Measurements from ENCODE around the gene CEP152.

Gene CEP152

DNA sequence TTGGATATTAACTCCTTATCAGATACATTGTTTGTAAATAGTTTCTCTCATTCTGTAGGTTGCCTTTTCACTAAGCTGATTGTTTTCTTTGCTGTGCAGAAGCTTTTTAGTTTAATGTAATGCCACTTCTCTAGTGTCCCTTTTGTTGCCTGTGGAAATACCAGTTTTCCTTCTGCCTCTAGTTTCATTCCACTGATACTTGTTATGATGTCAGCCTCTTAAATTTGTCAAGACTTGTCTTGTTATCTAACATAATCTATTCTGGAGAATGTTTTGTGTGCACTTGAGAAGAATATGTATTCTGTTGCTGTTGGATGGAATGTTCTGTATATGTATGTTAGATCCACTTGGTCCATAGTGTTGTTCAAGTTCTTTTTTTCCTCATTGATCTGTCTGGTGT lies 18.0 kb upstream of the CEP152 start:
- Mint-ChIP-seq H3K4me3 (no peak overlapping the region), H3K9me3 (peaks cover 15% of the 10 kb centered on the region), H3K27ac (no peak overlapping the region), H3K36me3 (no peaks in the 10 kb centered on the region), H3K27me3 (peaks cover 17% of the 10 kb centered on the region), H3K4me1 (no peaks in the 10 kb centered on the region)
- ATAC-seq = no peak

DNA sequence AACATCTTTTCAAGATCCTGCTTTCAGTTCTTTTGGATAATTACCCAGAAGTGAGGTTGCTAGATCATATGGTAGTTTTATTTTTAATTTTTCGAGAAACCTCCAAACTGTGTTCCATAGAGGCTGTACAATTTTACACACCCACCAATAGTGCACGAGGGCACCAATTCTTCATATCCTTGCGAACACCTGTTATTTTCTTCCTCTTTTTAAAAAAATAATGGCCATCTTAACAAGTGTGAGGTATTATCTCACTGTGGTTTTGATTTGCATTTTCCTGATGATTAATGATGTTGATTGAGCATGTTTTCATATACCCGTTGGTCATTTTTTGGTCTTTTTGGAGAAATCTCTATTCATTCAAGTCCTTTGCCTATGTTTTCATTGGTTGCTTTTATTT lies 17.6 kb upstream of the CEP152 start:
- Mint-ChIP-seq H3K4me1 (no peaks in the 10 kb centered on the region), H3K4me3 (no peak overlapping the region), H3K27me3 (peaks cover 13% of the 10 kb centered on the region), H3K9me3 (peaks cover 12% of the 10 kb centered on the region), H3K36me3 (no peaks in the 10 kb centered on the region), H3K27ac (no peak overlapping the region)
- no peak for ATAC-seq

DNA sequence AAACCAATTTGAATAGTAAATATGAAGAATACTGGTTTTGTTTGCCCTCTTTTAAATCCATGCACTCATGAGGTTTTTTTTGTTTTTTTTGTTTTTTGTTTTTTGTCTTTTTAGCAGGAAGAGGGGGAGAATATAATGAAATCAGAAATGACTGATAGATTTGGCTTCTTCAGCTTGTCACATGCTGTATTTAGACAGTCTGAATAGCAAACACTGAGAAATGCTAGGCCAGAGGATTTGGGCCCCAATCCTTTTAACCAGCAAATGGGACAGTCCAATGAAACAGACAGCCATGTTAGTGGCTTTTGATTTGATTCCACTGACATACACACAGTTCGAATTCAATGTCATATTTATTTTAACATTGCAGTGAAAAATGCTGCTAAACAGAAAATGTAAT lies 14.2 kb upstream of the CEP152 start:
- Mint-ChIP-seq H3K27ac (no peak overlapping the region), H3K36me3 (no peaks in the 10 kb centered on the region), H3K4me1 (no peaks in the 10 kb centered on the region), H3K9me3 (no peaks in the 10 kb centered on the region), H3K4me3 (no peak overlapping the region), H3K27me3 (peaks cover 13% of the 10 kb centered on the region)
- ATAC-seq = no peak

DNA sequence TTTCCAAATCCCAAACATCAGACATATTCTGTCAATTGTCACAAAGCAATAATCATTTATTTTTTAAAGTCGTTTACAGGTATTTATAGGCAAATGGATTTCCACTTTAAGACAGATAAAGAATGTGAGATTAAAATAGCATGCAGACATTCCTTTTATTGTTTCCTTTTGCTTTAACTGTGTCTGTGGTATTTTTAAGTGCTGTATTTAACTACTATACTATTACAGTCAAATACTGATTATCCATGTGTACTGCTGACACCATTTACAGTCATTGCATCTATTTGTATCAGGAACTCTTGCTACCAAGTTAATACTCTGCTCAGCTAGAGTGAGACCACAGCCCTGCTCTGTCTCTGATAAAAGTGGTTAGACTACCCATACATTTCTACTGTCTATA lies 12.8 kb upstream of the CEP152 start:
- Mint-ChIP-seq H3K36me3 (no peaks in the 10 kb centered on the region), H3K4me1 (no peaks in the 10 kb centered on the region), H3K9me3 (no peaks in the 10 kb centered on the region), H3K27me3 (peaks cover 13% of the 10 kb centered on the region), H3K4me3 (no peak overlapping the region), H3K27ac (no peak overlapping the region)
- ATAC-seq = no peak

DNA sequence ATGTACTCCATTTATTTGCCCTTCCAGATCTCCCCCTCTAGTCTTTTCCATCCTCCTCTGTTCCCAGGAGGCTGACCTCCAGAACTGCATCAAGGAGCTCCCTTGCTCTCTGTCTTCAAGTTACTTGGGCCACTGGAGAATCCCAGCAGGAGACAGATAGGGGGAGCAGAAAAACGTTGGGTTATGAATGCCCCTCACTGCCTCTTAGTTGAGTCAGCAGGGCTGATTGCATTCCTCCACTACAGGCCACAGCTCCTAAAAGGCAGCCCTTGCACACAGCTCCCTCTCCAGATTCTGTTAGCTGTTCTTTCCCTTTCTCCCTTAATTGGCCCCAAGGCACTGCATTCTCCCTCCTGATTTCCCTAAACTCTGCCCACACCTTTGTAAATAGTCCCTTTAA lies 12.4 kb upstream of the CEP152 start:
- Mint-ChIP-seq H3K27ac (no peak overlapping the region), H3K9me3 (no peaks in the 10 kb centered on the region), H3K4me1 (no peaks in the 10 kb centered on the region), H3K27me3 (peaks cover 13% of the 10 kb centered on the region), H3K4me3 (no peak overlapping the region), H3K36me3 (no peaks in the 10 kb centered on the region)
- no peak for ATAC-seq

DNA sequence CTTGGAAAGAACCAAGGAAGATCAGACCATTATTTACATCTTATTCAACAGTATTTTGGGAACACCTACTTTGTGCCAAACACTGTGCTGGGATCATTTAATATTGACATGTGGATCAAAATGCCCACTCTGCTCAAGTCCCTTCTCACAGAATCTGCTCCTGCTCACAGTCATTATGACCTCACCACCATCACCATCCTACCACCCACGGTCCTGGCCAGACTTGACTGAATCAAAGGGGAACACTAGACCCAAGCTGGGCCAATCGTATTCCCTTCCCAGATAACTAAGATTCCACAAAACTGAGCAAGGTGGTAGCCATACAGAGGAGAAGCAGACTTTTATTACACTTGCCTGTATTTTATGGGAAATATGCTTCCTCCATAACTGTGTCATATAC lies 3.4 kb upstream of the CEP152 start:
- Mint-ChIP-seq H3K27ac (no peak overlapping the region), H3K36me3 (no peaks in the 10 kb centered on the region), H3K9me3 (no peaks in the 10 kb centered on the region), H3K4me1 (peaks cover 20% of the 10 kb centered on the region), H3K27me3 (no peaks in the 10 kb centered on the region), H3K4me3 (no peak overlapping the region)
- no peak for ATAC-seq

DNA sequence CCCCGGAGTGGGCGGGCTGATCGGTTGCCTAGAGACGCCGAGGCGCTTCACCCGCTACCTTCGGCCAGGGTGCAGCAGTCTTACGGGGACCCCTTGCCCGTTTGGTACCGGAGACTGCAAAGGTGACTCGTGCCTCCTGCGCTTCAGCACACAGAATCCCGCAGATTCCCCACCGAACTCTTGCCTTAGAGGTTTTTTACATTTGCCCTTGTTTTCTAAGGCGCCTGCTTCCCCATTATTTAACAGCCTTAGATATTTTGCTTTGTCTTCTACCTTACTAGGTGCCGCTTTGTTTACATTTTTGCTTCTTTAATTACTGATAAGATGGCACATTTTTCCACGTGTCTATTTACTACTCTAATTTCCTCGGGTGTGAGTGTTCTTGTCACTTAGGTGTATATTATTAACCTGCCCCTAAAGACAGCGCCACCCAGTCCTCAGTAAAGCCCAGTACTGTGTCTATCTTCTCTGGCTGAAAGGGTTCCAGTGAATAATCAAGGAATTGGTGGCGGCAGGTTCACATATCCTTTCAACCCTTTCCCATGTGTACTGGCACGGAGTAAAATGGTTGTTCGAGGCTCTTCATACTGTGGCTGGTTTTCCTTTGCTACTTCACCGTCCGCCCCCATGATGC lies 573 bp upstream of the CEP152 start:
- no peak for ATAC-seq
- Mint-ChIP-seq H3K27me3 (no peaks in the 10 kb centered on the region), H3K27ac (peak overlapping the region; percentile 92), H3K4me1 (peaks cover 28% of the 10 kb centered on the region), H3K36me3 (no peaks in the 10 kb centered on the region), H3K4me3 (peak overlapping the region; percentile 98), H3K9me3 (no peaks in the 10 kb centered on the region)

DNA sequence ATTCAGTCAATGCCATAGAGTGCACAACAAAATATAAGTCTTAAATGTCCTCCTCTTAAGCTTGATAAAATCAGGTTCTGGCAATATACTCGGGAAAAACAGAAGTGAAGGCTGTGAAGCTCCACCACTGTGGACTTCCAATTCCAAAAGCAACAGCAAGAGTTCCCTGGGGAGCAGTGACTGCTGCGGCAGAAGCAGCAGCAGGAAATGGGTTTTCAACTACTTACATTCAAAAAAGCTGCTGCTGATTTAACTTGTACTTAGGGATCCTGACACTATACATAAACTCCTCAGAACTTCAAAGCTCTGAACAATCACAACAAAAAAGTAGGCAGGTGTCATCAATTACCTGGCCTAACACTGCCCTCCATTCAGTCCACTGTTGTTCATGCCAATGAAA lies 4.7 kb downstream of the CEP152 start:
- Mint-ChIP-seq H3K4me3 (no peak overlapping the region), H3K36me3 (peaks cover 22% of the 10 kb centered on the region), H3K4me1 (peaks cover 32% of the 10 kb centered on the region), H3K9me3 (no peaks in the 10 kb centered on the region), H3K27ac (peak overlapping the region; percentile 19), H3K27me3 (no peaks in the 10 kb centered on the region)
- ATAC-seq = no peak

DNA sequence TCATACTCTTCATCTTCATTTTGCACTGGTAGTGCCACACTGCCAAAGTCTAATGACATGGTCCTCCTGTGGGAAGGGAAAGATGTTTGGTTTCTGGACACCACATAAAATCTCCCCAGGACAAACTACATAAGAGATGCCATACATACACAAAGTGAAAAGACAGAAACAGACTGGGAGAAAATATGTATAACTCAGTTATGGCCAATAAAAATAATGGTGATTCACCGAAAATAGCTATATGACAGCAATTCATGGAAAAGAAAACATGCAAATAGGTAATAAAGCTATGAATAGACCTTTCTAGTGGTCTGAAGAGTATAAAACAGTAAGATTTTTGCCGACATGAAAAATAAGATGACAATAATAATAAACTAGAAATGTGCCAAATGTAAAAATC lies 5.3 kb downstream of the CEP152 start:
- Mint-ChIP-seq H3K27ac (peak overlapping the region; percentile 19), H3K36me3 (peaks cover 22% of the 10 kb centered on the region), H3K4me3 (no peak overlapping the region), H3K9me3 (no peaks in the 10 kb centered on the region), H3K4me1 (peaks cover 32% of the 10 kb centered on the region), H3K27me3 (no peaks in the 10 kb centered on the region)
- ATAC-seq = no peak

DNA sequence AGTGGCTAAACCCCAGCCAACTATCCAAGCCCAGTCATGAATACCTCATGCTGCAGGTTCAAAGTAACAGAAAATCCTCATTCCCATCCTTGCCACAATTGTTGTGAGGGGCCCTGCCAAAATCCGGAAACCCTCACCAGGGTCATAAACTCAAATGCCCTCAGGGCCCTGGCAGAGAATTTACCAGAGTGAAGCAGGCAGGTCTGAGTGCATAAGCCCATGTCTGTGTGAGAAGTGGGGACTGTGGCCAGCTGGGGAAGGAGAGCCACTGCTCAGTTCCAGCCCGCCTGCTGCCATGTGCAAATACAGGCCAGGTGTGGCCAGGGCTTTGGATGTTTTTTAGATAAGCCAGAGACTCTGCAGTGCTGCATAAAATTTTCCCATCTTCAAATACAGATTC lies 7.0 kb downstream of the CEP152 start:
- no peak for ATAC-seq
- no peaks in the 10 kb centered on the region for H3K27me3 Mint-ChIP-seq
- no peak overlapping the region for H3K27ac Mint-ChIP-seq

DNA sequence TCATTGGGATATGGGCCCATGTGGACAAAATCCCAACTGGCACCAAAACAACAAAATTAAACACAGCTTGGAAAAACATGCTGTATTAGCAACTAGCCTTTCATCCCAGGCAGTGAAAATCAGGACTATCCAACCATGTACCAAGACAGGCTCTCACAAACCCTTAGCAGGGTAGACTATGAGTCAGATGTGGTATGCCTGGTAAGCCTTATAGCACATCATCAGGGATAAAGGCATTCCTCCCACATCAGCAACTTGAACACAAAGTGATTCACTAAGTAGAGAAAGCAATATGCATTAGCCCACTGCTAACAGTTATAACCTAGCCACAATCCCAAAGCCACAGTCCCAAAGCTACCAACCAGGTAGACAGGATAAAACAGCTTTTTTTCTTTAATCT lies 8.0 kb downstream of the CEP152 start:
- Mint-ChIP-seq H3K27ac (no peak overlapping the region), H3K36me3 (peaks cover 27% of the 10 kb centered on the region), H3K9me3 (no peaks in the 10 kb centered on the region), H3K4me1 (peaks cover 24% of the 10 kb centered on the region), H3K4me3 (no peak overlapping the region), H3K27me3 (no peaks in the 10 kb centered on the region)
- no peak for ATAC-seq

More for the DNA sequence above, 7.0 kb downstream of the CEP152 start:
- Mint-ChIP-seq H3K4me1 (peaks cover 24% of the 10 kb centered on the region), H3K36me3 (peaks cover 27% of the 10 kb centered on the region), H3K9me3 (no peaks in the 10 kb centered on the region), H3K4me3 (no peak overlapping the region)

DNA sequence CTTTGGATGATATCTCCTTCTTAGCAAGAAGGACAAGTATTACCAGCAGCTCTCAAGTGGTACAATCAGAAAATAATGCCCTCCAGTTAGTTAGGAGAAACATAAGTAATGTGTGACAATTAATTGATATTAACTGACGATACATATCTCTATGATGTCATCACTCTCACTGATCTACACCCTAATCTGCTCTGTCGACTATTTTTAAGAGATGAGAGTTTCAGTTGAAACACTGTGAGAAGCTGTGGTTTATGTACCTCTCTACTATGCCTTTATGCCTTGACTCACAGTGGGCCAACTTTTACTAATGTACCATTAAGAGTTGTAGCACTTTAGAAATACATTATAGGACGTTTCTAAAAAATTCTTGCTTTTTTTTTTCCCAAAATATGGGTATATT lies 8.6 kb downstream of the CEP152 start:
- ATAC-seq = no peak
- no peaks in the 10 kb centered on the region for H3K27me3 Mint-ChIP-seq

DNA sequence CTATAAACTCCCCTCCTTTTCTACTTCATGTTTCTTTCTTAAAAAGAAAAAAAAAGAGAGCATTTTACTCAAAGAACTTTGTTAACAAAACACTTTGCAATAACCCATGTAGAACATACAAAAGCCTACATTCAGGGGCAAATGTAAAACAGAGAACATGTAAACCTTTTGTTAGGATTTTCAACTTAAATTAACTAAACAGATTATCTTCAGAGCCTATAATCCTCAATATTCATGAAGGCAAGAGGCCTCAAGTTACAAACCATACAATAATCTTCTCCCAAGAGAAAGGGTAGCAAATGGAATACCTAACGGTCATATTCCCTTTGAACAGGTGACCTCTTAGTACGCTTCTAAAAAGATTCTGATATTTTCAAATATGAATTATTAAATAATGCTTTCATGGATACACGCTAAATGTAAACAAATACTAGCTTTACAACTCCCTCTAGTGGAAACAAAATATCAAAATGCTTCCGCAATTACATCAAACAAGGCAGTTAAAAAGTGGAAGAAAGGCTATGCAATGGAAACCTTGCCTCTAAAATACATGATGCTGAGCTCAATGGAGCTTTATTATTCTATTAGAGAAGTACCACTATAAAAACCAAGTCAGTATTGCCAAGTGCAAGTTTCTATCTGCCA lies 9.9 kb downstream of the CEP152 start:
- Mint-ChIP-seq H3K27ac (no peak overlapping the region), H3K9me3 (no peaks in the 10 kb centered on the region), H3K36me3 (peaks cover 40% of the 10 kb centered on the region), H3K4me1 (peaks cover 11% of the 10 kb centered on the region), H3K27me3 (no peaks in the 10 kb centered on the region), H3K4me3 (no peak overlapping the region)
- no peak for ATAC-seq

More for the DNA sequence above, 8.6 kb downstream of the CEP152 start:
- no peaks in the 10 kb centered on the region for H3K9me3 Mint-ChIP-seq
- H3K27ac Mint-ChIP-seq = no peak overlapping the region
- H3K36me3 Mint-ChIP-seq = peaks cover 31% of the 10 kb centered on the region
- H3K4me1 Mint-ChIP-seq = peaks cover 24% of the 10 kb centered on the region
- H3K4me3 Mint-ChIP-seq = no peak overlapping the region

DNA sequence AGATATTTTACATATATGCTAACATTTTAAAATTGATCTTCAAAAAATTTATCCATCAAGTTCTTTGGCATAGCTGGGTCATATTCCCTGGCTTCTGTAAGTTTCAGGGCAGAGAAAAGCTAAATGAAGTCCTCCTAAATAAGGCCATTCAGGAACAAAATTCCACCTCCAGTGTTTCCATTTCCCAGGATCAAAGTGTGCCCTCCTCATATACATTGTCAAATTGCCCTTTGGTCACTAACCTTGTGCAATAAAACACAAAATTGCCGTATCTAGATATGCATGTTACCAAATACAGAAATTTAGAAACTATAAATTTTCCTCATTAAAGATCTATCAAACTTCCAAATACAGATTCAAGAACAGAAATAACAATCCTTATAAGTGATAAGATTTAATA lies 10.6 kb downstream of the CEP152 start:
- peaks cover 4% of the 10 kb centered on the region for H3K4me1 Mint-ChIP-seq
- peaks cover 36% of the 10 kb centered on the region for H3K36me3 Mint-ChIP-seq
- no peak for ATAC-seq
- H3K4me3 Mint-ChIP-seq = no peak overlapping the region
- H3K9me3 Mint-ChIP-seq = no peaks in the 10 kb centered on the region
- no peak overlapping the region for H3K27ac Mint-ChIP-seq
- H3K27me3 Mint-ChIP-seq = no peaks in the 10 kb centered on the region

DNA sequence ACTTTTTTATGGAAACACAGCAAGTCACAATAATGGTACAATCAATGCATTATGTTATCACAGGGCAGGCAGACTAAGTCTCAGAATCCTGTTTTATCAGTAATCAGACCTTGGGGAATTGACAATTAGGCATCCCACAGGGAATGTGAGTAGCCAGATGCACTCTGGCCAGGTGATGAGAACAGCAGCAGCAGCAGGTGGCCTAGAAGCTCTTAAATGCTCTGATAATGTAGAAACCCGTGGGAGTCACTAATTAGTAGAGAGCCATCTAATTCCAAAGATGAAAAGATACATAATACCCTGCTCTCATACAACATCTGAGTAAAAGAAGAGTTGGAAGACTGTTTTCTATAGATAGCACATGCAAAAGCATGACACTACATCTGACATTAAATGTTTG lies 12.6 kb downstream of the CEP152 start:
- no peak for ATAC-seq
- Mint-ChIP-seq H3K36me3 (peaks cover 19% of the 10 kb centered on the region), H3K27me3 (no peaks in the 10 kb centered on the region), H3K4me1 (peaks cover 9% of the 10 kb centered on the region), H3K27ac (no peak overlapping the region), H3K4me3 (no peak overlapping the region), H3K9me3 (no peaks in the 10 kb centered on the region)

DNA sequence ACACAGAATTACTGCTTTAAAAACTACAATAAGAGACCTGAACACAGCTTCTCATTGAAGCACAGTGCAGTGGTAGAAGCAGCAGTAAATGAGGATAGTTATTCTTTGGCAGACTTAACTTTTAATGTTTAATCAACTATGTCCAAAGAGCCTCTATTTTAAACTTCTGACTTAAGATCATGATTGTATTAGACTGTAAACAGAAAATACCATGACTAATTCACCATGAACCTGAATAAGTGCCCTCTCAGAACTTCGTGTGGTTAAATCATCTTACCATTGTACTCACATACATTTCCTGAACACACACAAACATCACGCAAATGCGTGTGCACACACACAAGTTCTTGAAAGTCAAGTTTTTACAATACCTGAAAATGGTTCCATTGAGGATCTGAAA lies 13.9 kb downstream of the CEP152 start:
- peaks cover 9% of the 10 kb centered on the region for H3K4me1 Mint-ChIP-seq
- no peak for ATAC-seq
- no peak overlapping the region for H3K27ac Mint-ChIP-seq
- no peaks in the 10 kb centered on the region for H3K9me3 Mint-ChIP-seq
- peaks cover 31% of the 10 kb centered on the region for H3K36me3 Mint-ChIP-seq
- no peak overlapping the region for H3K4me3 Mint-ChIP-seq
- H3K27me3 Mint-ChIP-seq = no peaks in the 10 kb centered on the region
